ENCODE results near the gene LRRC36. TPM values are rescaled to one million over a fixed set of nuclear protein-coding genes. Genes with fewer than 3 reads are reported as not detected.

The LRRC36 gene
- total and polyA plus RNA-seq, 10 of the 15 experiments (the other 5 are each of a cell fraction or from before 2014, with no cell fraction given), result 0.45 to 2.0 (median 0.75) TPM; not detected in 1

DNA sequence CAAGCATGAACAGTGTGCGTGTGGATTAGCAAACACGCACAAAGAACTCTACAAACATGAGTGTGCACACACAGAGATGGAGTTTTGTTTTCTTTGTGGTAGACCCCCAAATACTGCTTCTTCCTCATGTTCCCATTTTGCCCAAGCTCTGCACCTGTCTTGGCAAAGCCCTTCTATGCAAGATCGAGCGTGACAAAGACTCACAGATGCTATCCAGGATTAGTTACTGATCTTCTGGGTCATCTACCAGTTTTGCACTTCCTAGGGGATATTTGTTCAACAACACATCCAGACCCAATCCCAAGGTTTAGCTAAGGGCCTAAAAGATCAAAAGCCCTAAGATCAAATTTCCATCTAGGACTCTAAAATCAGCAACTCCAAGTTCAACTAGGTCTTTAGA, 16.0 kb downstream of the LRRC36 start:
- BruUV-seq (replicated peaks), result no TSS peak
- ChIA-PET POLR2A (no interaction called here), RAD21 (ENCODE audit: unreplicated experiment) (no interaction called here), SMC1A (ENCODE audit: uncharacterized antibody, unreplicated experiment) (no interaction called here), CTCF (no interaction called here)
- Histone ChIP-seq H3K9ac (ENCODE audit: control insufficient read depth, insufficient read depth, low read length) (no peak overlapping the region), H3K27ac (ENCODE audit: control insufficient read depth, insufficient read depth) (no peak overlapping the region), H2AFZ (ENCODE audit: control insufficient read depth, low read depth, low read length) (no peak overlapping the region), H3K36me3 (ENCODE audit: control insufficient read depth in 2 of 2, insufficient read depth in 2 of 2, low read length in 1 of 2) (no peaks in the 10 kb centered on the region), H3K27me3 (replicated peaks in 1 of 2; ENCODE audit: control insufficient read depth in 2 of 2, insufficient read depth in 2 of 2, low read length in 1 of 2) (no peaks in the 10 kb centered on the region), H4K20me1 (ENCODE audit: control insufficient read depth, insufficient read depth) (no peaks in the 10 kb centered on the region), H3K9me3 (replicated peaks; ENCODE audit: control insufficient read depth, insufficient read depth, low read length) (no peaks in the 10 kb centered on the region), H3K79me2 (ENCODE audit: control insufficient read depth, insufficient read depth, low read length) (no peaks in the 10 kb centered on the region), H3K4me1 (ENCODE audit: control insufficient read depth, insufficient read depth, low read length) (no peaks in the 10 kb centered on the region), H3K4me2 (ENCODE audit: control insufficient read depth, insufficient read depth) (no peak overlapping the region), H3K4me3 (no peak overlapping the region)
- no peak for FAIRE-seq
- ATAC-seq, result no peak
- DNase-seq (ENCODE audit: low read depth, low spot score), result no peak
- in situ Hi-C loops (cut with MboI) (no loop called here), intact Hi-C loops (cut with micrococcal nuclease; ENCODE audit: unreplicated experiment) (no loop called here)
- TF ChIP-seq, protein P1, sequence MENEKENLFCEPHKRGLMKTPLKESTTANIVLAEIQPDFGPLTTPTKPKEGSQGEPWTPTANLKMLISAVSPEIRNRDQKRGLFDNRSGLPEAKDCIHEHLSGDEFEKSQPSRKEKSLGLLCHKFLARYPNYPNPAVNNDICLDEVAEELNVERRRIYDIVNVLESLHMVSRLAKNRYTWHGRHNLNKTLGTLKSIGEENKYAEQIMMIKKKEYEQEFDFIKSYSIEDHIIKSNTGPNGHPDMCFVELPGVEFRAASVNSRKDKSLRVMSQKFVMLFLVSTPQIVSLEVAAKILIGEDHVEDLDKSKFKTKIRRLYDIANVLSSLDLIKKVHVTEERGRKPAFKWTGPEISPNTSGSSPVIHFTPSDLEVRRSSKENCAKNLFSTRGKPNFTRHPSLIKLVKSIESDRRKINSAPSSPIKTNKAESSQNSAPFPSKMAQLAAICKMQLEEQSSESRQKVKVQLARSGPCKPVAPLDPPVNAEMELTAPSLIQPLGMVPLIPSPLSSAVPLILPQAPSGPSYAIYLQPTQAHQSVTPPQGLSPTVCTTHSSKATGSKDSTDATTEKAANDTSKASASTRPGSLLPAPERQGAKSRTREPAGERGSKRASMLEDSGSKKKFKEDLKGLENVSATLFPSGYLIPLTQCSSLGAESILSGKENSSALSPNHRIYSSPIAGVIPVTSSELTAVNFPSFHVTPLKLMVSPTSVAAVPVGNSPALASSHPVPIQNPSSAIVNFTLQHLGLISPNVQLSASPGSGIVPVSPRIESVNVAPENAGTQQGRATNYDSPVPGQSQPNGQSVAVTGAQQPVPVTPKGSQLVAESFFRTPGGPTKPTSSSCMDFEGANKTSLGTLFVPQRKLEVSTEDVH (IDR thresholded peaks at IDR 0.05; ENCODE audit: low read depth, partially characterized antibody), result no peak
- TF ChIP-seq CREM (IDR thresholded peaks at IDR 0.05; ENCODE audit: low read depth), result no peak
- TF ChIP-seq, protein P2, sequence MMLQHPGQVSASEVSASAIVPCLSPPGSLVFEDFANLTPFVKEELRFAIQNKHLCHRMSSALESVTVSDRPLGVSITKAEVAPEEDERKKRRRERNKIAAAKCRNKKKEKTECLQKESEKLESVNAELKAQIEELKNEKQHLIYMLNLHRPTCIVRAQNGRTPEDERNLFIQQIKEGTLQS (IDR thresholded peaks at IDR 0.05; ENCODE audit: borderline replicate concordance, extremely low read depth, low read depth, low read length), result no peak
- TF ChIP-seq, protein P3, sequence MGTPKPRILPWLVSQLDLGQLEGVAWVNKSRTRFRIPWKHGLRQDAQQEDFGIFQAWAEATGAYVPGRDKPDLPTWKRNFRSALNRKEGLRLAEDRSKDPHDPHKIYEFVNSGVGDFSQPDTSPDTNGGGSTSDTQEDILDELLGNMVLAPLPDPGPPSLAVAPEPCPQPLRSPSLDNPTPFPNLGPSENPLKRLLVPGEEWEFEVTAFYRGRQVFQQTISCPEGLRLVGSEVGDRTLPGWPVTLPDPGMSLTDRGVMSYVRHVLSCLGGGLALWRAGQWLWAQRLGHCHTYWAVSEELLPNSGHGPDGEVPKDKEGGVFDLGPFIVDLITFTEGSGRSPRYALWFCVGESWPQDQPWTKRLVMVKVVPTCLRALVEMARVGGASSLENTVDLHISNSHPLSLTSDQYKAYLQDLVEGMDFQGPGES (IDR thresholded peaks at IDR 0.05), result no peak
- TF ChIP-seq MYB (IDR thresholded peaks at IDR 0.05; ENCODE audit: borderline replicate concordance, low read depth, low read length), result no peak
- TF ChIP-seq, protein P4, sequence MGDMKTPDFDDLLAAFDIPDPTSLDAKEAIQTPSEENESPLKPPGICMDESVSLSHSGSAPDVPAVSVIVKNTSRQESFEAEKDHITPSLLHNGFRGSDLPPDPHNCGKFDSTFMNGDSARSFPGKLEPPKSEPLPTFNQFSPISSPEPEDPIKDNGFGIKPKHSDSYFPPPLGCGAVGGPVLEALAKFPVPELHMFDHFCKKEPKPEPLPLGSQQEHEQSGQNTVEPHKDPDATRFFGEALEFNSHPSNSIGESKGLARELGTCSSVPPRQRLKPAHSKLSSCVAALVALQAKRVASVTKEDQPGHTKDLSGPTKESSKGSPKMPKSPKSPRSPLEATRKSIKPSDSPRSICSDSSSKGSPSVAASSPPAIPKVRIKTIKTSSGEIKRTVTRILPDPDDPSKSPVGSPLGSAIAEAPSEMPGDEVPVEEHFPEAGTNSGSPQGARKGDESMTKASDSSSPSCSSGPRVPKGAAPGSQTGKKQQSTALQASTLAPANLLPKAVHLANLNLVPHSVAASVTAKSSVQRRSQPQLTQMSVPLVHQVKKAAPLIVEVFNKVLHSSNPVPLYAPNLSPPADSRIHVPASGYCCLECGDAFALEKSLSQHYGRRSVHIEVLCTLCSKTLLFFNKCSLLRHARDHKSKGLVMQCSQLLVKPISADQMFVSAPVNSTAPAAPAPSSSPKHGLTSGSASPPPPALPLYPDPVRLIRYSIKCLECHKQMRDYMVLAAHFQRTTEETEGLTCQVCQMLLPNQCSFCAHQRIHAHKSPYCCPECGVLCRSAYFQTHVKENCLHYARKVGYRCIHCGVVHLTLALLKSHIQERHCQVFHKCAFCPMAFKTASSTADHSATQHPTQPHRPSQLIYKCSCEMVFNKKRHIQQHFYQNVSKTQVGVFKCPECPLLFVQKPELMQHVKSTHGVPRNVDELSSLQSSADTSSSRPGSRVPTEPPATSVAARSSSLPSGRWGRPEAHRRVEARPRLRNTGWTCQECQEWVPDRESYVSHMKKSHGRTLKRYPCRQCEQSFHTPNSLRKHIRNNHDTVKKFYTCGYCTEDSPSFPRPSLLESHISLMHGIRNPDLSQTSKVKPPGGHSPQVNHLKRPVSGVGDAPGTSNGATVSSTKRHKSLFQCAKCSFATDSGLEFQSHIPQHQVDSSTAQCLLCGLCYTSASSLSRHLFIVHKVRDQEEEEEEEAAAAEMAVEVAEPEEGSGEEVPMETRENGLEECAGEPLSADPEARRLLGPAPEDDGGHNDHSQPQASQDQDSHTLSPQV (IDR thresholded peaks at IDR 0.05), result no peak
- TF ChIP-seq PML (IDR thresholded peaks at IDR 0.05; ENCODE audit: low read length), result no peak
- TF ChIP-seq, protein P5, sequence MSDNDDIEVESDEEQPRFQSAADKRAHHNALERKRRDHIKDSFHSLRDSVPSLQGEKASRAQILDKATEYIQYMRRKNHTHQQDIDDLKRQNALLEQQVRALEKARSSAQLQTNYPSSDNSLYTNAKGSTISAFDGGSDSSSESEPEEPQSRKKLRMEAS (IDR thresholded peaks at IDR 0.05; ENCODE audit: low read depth, low read length), result no peak
- TF ChIP-seq, protein P6, sequence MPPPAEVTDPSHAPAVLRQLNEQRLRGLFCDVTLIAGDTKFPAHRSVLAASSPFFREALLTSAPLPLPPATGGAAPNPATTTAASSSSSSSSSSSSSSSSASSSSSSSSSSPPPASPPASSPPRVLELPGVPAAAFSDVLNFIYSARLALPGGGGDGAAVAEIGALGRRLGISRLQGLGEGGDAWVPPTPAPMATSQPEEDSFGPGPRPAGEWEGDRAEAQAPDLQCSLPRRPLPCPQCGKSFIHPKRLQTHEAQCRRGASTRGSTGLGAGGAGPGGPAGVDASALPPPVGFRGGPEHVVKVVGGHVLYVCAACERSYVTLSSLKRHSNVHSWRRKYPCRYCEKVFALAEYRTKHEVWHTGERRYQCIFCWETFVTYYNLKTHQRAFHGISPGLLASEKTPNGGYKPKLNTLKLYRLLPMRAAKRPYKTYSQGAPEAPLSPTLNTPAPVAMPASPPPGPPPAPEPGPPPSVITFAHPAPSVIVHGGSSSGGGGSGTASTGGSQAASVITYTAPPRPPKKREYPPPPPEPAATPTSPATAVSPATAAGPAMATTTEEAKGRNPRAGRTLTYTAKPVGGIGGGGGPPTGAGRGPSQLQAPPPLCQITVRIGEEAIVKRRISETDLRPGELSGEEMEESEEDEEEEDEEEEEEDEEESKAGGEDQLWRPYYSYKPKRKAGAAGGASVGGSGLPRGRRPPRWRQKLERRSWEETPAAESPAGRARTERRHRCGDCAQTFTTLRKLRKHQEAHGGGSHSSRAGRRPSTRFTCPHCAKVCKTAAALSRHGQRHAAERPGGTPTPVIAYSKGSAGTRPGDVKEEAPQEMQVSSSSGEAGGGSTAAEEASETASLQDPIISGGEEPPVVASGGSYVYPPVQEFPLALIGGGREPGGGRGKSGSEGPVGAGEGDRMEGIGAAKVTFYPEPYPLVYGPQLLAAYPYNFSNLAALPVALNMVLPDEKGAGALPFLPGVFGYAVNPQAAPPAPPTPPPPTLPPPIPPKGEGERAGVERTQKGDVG (CRISPR knock-in tag; IDR thresholded peaks at IDR 0.05), result no peak
- 73% methylated on average over 4 of the region's 4 CpGs for WGBS (ENCODE audit: insufficient coverage, insufficient replicate concordance, low lambda C conversion rate, missing lambda C conversion rate)
